ENCODE results near the gene TPO. TPM values are rescaled to one million over a fixed set of nuclear protein-coding genes. Genes with fewer than 3 reads are reported as not detected.

The TPO gene
- total RNA-seq, 8 experiments from 2014 or later: 0.11 to 0.66 (median 0.27) TPM; not detected in 1

- no peak for ATAC-seq (replicated peaks in 6 of 8)
- 83 to 93% (median 87%) methylated on average over 2 to 3 of the region's 17 CpGs; no CpG with 5 or more reads in 7 of the 10 experiments for WGBS, 10 experiments
- Histone ChIP-seq H3K4me3 (no peak overlapping the region), H3K4me1 (replicated peaks in 1 of 2) (peaks cover 0 to 3% of the 10 kb centered on the region in 2 donors), H3K27ac (no peak overlapping the region)
- in situ Hi-C loops (cut with MboI; ENCODE audit: low pct_unique_long_range_greater_than_20kb in 2 of 9, low sequenced_read_pairs in 9 of 9, unreplicated experiment in 9 of 9): no loop called here
Measured at GRCh38 chr2:1585635-1586034, 172.4 kb downstream of the TPO start.

DNA sequence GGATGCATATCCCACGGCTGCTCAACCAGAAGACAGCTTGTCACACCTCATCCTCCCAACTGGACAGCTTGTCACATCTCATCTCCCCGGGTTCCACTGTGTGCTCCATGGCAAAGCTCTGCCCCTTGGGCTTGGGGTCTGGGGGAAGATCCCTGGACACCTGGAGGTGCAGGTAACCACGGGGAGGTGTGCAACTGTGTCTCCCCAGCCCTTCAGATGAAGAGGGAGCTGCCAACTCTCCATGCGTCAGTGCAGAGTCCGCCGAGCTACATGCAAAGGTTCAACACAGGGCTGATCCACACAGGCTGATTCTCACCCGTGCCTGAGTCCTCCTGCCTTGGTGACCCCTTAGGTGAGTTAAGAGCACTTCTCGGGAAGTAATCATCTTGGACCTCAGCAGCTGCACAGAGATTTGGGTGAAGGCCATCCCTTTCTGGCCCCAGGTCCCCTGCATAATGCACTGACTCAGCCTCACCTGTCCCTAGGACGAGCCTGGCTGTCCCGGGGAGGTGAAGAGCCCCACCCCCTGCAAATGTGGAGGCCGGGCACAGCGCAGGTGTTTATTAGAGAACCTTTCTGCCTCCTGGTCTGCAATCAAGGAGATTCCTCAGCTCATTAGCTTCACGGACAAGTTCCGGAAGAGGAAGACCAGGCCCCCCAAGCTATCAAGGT, 173.1 kb downstream of the TPO start:
- Histone ChIP-seq H3K27ac (no peak overlapping the region), H3K4me3 (no peak overlapping the region), H3K4me1 (replicated peaks in 1 of 2) (peaks cover 0 to 9% of the 10 kb centered on the region in 2 donors)
- in situ Hi-C loops (cut with MboI; ENCODE audit: low pct_unique_long_range_greater_than_20kb in 2 of 9, low sequenced_read_pairs in 9 of 9, unreplicated experiment in 9 of 9): no loop called here
- no peak for ATAC-seq (replicated peaks in 6 of 8)
- WGBS, 10 experiments: 80 to 100% (median 85%) methylated on average over 1 to 7 of the region's 14 CpGs; no CpG with 5 or more reads in 3 of the 10 experiments

GRCh38 chr2:1586923-1587840, 173.9 kb downstream of the TPO start:
- peak in 1 of 8 experiments; percentile 51 for ATAC-seq (replicated peaks in 6 of 8)
- in situ Hi-C loops (cut with MboI; ENCODE audit: low pct_unique_long_range_greater_than_20kb in 2 of 9, low sequenced_read_pairs in 9 of 9, unreplicated experiment in 9 of 9): no loop called here
- no CpG with 5 or more reads among the region's 17 CpGs for WGBS, 10 experiments
- no peak overlapping the region for H3K27ac ChIP-seq
- H3K4me1 ChIP-seq (replicated peaks in 1 of 2): peaks cover 0 to 13% of the 10 kb centered on the region in 2 donors
- H3K4me3 ChIP-seq: no peak overlapping the region

- WGBS, 10 experiments: no CpG with 5 or more reads among the region's 27 CpGs
- Histone ChIP-seq H3K4me1 (replicated peaks in 1 of 2) (peaks cover 2 to 14% of the 10 kb centered on the region in 2 donors), H3K27ac (no peak overlapping the region), H3K4me3 (no peak overlapping the region)
- ATAC-seq (replicated peaks in 6 of 8): no peak
- in situ Hi-C loops (cut with MboI; ENCODE audit: low pct_unique_long_range_greater_than_20kb in 2 of 9, low sequenced_read_pairs in 9 of 9, unreplicated experiment in 9 of 9): no loop called here
Measured at GRCh38 chr2:1588051-1588977, 175.1 kb downstream of the TPO start.

GRCh38 chr2:1588978-1589621, 175.8 kb downstream of the TPO start:
- WGBS, 10 experiments: 40 to 82% (median 75%) methylated on average over 1 to 5 of the region's 15 CpGs; no CpG with 5 or more reads in 6 of the 10 experiments
- ATAC-seq (replicated peaks in 6 of 8): no peak
- H3K4me3 ChIP-seq: no peak overlapping the region
- no peak overlapping the region for H3K27ac ChIP-seq
- peaks cover 8 to 20% of the 10 kb centered on the region in 2 donors for H3K4me1 ChIP-seq (replicated peaks in 1 of 2)
- in situ Hi-C loops (cut with MboI; ENCODE audit: low pct_unique_long_range_greater_than_20kb in 2 of 9, low sequenced_read_pairs in 9 of 9, unreplicated experiment in 9 of 9): no loop called here

- WGBS, 10 experiments: 58 to 100% (median 84%) methylated on average over 1 to 14 of the region's 18 CpGs
- Histone ChIP-seq H3K27ac (no peak overlapping the region), H3K4me3 (no peak overlapping the region), H3K4me1 (replicated peaks in 1 of 2) (peaks cover 12 to 23% of the 10 kb centered on the region in 2 donors)
- no peak for ATAC-seq (replicated peaks in 6 of 8)
- in situ Hi-C loops (cut with MboI; ENCODE audit: low pct_unique_long_range_greater_than_20kb in 2 of 9, low sequenced_read_pairs in 9 of 9, unreplicated experiment in 9 of 9): no loop called here
Measured at GRCh38 chr2:1590596-1591460, 177.6 kb downstream of the TPO start.

GRCh38 chr2:1591461-1591770, 178.2 kb downstream of the TPO start:
- WGBS, 10 experiments: 70 to 100% (median 87%) methylated on average over 1 to 12 of the region's 16 CpGs; no CpG with 5 or more reads in 6 of the 10 experiments
- in situ Hi-C loops (cut with MboI; ENCODE audit: low pct_unique_long_range_greater_than_20kb in 2 of 9, low sequenced_read_pairs in 9 of 9, unreplicated experiment in 9 of 9): no loop called here

More at GRCh38 chr2:1591461-1591770, 178.2 kb downstream of the TPO start:
- Histone ChIP-seq H3K4me1 (replicated peaks in 1 of 2) (peaks cover 12 to 23% of the 10 kb centered on the region in 2 donors), H3K4me3 (no peak overlapping the region), H3K27ac (no peak overlapping the region)
- no peak for ATAC-seq (replicated peaks in 6 of 8)

All from motor neuron (in vitro differentiated cells).